Activated T-cell treated with anti-CD3 and anti-CD28 coated beads for 4 hours (primary cell): ENCODE measurements around the gene KIAA0513.

Source experiments
- DNase-seq: peaks from one replicate; pipeline ENCODE4 v3.0.0-alpha.2; 2020

KIAA0513 gene

GRCh38 chr16:85075236-85075924 lies 47.8 kb downstream of the KIAA0513 start:
- DNase-seq, result no peak

- DNase-seq, result no peak
Observed at GRCh38 chr16:85077039-85077438, 49.4 kb downstream of the KIAA0513 start.

GRCh38 chr16:85077576-85078125 lies 50.1 kb downstream of the KIAA0513 start:
- no peak for DNase-seq

- DNase-seq, result no peak
Observed at GRCh38 chr16:85078226-85078625, 50.6 kb downstream of the KIAA0513 start.

- DNase-seq, result no peak
Observed at GRCh38 chr16:85078952-85079351, 51.4 kb downstream of the KIAA0513 start.

- no peak for DNase-seq
Observed at GRCh38 chr16:85079785-85080570, 52.4 kb downstream of the KIAA0513 start.

- DNase-seq, result no peak
Observed at GRCh38 chr16:85081038-85081437, 53.4 kb downstream of the KIAA0513 start.

GRCh38 chr16:85081765-85082164 lies 54.2 kb downstream of the KIAA0513 start:
- no peak for DNase-seq

GRCh38 chr16:85082173-85083050 lies 54.8 kb downstream of the KIAA0513 start:
- DNase-seq, result no peak

GRCh38 chr16:85083051-85083639 lies 55.5 kb downstream of the KIAA0513 start:
- no peak for DNase-seq

- no peak for DNase-seq
Observed at GRCh38 chr16:85084841-85085510, 57.4 kb downstream of the KIAA0513 start.

GRCh38 chr16:85085721-85086120 lies 58.1 kb downstream of the KIAA0513 start:
- no peak for DNase-seq

- peak; percentile 68 for DNase-seq
Observed at GRCh38 chr16:85086347-85087291, 59.0 kb downstream of the KIAA0513 start.

GRCh38 chr16:85087899-85088569 lies 60.4 kb downstream of the KIAA0513 start:
- DNase-seq, result no peak

- DNase-seq, result no peak
Observed at GRCh38 chr16:85088570-85089199, 61.1 kb downstream of the KIAA0513 start.

GRCh38 chr16:85089525-85089924 lies 61.9 kb downstream of the KIAA0513 start:
- DNase-seq, result no peak

- DNase-seq, result no peak
Observed at GRCh38 chr16:85090181-85090580, 62.6 kb downstream of the KIAA0513 start.

- DNase-seq, result no peak
Observed at GRCh38 chr16:85090873-85091521, 63.4 kb downstream of the KIAA0513 start.

- DNase-seq, result no peak
Observed at GRCh38 chr16:85091522-85091910, 63.9 kb downstream of the KIAA0513 start.
